ENCODE data around the gene UPK2. TPM values are rescaled to one million over a fixed set of nuclear protein-coding genes. Genes with fewer than 3 reads are reported as not detected.
A peak's percentile ranks its signal among the peaks of the same experiment; 100 is the strongest.

The UPK2 gene
- total and polyA plus RNA-seq, 2 of the 13 experiments (the other 11 are each of a cell fraction or from before 2014, with no cell fraction given): not detected

DNA sequence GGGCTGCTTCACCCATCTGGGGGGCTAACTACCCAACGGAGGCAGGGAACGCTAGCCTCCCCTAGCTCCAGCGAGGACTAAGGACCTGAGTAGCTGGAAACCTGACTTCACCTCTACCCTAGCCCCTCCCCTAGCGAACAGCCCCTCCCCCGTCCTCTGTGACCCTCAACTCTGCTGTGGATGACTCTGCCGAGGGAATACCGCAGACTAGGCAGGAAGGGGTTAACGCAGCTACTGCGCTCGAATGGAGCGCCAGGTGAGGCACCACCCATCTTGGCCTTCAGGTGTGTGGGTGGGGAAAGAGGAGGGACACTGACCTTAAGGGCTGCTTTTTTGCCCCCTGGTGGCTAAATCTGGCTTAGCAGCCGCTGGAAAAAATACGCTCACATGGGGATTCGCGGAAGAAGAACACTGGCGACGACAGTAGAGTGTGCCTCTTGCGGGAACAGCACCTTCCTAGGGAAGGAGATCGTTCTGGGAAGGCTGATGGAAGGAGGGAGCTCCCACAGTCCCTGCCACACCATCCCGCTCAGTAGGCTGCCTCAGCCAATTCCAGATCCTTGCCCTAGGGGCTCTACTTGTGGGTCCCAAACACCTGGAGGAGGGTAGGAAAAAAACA is 25.9 kb upstream of the UPK2 start (continued):
- TF ChIP-seq, protein P1, sequence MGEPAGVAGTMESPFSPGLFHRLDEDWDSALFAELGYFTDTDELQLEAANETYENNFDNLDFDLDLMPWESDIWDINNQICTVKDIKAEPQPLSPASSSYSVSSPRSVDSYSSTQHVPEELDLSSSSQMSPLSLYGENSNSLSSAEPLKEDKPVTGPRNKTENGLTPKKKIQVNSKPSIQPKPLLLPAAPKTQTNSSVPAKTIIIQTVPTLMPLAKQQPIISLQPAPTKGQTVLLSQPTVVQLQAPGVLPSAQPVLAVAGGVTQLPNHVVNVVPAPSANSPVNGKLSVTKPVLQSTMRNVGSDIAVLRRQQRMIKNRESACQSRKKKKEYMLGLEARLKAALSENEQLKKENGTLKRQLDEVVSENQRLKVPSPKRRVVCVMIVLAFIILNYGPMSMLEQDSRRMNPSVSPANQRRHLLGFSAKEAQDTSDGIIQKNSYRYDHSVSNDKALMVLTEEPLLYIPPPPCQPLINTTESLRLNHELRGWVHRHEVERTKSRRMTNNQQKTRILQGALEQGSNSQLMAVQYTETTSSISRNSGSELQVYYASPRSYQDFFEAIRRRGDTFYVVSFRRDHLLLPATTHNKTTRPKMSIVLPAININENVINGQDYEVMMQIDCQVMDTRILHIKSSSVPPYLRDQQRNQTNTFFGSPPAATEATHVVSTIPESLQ (CRISPR knock-in tag; conservative IDR thresholded peaks at IDR 0.05): no peak
- peak; percentile 64 for TF ChIP-seq SAP130 (CRISPR knock-in tag; IDR thresholded peaks at IDR 0.05; ENCODE audit: low read depth)
- TF ChIP-seq PCBP2 (optimal IDR thresholded peaks at IDR 0.05; ENCODE audit: low read depth, low read length, poor library complexity, severe bottlenecking): no peak
- peak; percentile 53; the same call in 1 of the 2 replicates for TF ChIP-seq KDM2A (CRISPR knock-in tag; IDR thresholded peaks at IDR 0.05; ENCODE audit: borderline replicate concordance, low read depth)
- TF ChIP-seq, protein P2, sequence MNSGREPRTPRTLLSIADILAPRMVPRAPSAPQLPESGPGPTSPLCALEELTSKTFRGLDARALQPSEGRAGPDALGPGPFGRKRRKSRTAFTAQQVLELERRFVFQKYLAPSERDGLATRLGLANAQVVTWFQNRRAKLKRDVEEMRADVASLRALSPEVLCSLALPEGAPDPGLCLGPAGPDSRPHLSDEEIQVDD (CRISPR knock-in tag; IDR thresholded peaks at IDR 0.05; ENCODE audit: borderline replicate concordance): no peak
- TF ChIP-seq, protein P3, sequence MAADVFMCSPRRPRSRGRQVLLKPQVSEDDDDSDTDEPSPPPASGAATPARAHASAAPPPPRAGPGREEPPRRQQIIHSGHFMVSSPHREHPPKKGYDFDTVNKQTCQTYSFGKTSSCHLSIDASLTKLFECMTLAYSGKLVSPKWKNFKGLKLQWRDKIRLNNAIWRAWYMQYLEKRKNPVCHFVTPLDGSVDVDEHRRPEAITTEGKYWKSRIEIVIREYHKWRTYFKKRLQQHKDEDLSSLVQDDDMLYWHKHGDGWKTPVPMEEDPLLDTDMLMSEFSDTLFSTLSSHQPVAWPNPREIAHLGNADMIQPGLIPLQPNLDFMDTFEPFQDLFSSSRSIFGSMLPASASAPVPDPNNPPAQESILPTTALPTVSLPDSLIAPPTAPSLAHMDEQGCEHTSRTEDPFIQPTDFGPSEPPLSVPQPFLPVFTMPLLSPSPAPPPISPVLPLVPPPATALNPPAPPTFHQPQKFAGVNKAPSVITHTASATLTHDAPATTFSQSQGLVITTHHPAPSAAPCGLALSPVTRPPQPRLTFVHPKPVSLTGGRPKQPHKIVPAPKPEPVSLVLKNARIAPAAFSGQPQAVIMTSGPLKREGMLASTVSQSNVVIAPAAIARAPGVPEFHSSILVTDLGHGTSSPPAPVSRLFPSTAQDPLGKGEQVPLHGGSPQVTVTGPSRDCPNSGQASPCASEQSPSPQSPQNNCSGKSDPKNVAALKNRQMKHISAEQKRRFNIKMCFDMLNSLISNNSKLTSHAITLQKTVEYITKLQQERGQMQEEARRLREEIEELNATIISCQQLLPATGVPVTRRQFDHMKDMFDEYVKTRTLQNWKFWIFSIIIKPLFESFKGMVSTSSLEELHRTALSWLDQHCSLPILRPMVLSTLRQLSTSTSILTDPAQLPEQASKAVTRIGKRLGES (CRISPR knock-in tag; IDR thresholded peaks at IDR 0.05; ENCODE audit: borderline replicate concordance): no peak
- TF ChIP-seq, protein P4, sequence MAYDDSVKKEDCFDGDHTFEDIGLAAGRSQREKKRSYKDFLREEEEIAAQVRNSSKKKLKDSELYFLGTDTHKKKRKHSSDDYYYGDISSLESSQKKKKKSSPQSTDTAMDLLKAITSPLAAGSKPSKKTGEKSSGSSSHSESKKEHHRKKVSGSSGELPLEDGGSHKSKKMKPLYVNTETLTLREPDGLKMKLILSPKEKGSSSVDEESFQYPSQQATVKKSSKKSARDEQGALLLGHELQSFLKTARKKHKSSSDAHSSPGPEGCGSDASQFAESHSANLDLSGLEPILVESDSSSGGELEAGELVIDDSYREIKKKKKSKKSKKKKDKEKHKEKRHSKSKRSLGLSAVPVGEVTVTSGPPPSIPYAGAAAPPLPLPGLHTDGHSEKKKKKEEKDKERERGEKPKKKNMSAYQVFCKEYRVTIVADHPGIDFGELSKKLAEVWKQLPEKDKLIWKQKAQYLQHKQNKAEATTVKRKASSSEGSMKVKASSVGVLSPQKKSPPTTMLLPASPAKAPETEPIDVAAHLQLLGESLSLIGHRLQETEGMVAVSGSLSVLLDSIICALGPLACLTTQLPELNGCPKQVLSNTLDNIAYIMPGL (CRISPR knock-in tag; IDR thresholded peaks at IDR 0.05; ENCODE audit: borderline replicate concordance in 1 of 2, low read depth in 1 of 2): peak; percentile 55 to 68; a peak in 3 of 4 replicates
- TF ChIP-seq ZNF225 (CRISPR knock-in tag; IDR thresholded peaks at IDR 0.05): no peak
- no peak for TF ChIP-seq POLR2AphosphoS2 (IDR thresholded peaks at IDR 0.05; ENCODE audit: low read depth, low read length)
- no peak for TF ChIP-seq ZFYVE20 (CRISPR knock-in tag; IDR thresholded peaks at IDR 0.05; ENCODE audit: borderline replicate concordance, low read depth)
- TF ChIP-seq ZNF678 (CRISPR knock-in tag; IDR thresholded peaks at IDR 0.05): no peak
- TF ChIP-seq KLF13 (CRISPR knock-in tag; IDR thresholded peaks at IDR 0.05): 0 out of 2 replicates have a peak, but pooled peaks have one; percentile 29
- TF ChIP-seq, protein P5, sequence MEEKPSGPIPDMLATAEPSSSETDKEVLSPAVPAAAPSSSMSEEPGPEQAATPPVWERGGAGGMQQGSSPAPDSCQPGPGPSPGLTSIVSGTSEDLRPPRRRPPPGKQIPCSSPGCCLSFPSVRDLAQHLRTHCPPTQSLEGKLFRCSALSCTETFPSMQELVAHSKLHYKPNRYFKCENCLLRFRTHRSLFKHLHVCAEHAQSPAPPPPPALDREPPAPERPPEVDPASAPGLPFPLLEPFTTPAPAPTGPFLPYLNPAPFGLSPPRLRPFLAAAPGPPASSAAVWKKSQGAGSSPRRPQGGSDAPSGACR (CRISPR knock-in tag; IDR thresholded peaks at IDR 0.05): no peak
- TF ChIP-seq CBX1 (IDR thresholded peaks at IDR 0.05; ENCODE audit: low read depth): no peak
- TF ChIP-seq HDAC2 (CRISPR knock-in tag; IDR thresholded peaks at IDR 0.05): peak; percentile 24; the same call in 1 of the 2 replicates
- no peak for TF ChIP-seq HCFC1 (IDR thresholded peaks at IDR 0.05; ENCODE audit: low read depth, low read length)
- no peak for TF ChIP-seq FOSL1 (CRISPR knock-in tag; IDR thresholded peaks at IDR 0.05; ENCODE audit: borderline replicate concordance)
- TF ChIP-seq ZNF766 (CRISPR knock-in tag; IDR thresholded peaks at IDR 0.05; ENCODE audit: borderline replicate concordance): no peak
- TF ChIP-seq, protein P6, sequence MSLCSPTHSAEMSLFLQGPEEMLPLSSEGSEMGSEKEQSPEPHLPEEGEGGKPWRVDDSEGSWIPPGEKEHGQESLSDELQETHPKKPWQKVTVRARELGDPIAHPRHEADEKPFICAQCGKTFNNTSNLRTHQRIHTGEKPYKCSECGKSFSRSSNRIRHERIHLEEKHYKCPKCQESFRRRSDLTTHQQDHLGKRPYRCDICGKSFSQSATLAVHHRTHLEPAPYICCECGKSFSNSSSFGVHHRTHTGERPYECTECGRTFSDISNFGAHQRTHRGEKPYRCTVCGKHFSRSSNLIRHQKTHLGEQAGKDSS (CRISPR knock-in tag; IDR thresholded peaks at IDR 0.05; ENCODE audit: borderline replicate concordance, low read depth): no peak
- no peak for TF ChIP-seq ZBTB42 (CRISPR knock-in tag; IDR thresholded peaks at IDR 0.05)

All from HepG2 (cell line).